OCI-LY7 (cell line): ENCODE results near the gene NOP9.

ENCODE experiments used
- EZH2phosphoT487 ChIP-seq: fragments of 200-600 bp; sonication (generic); IDR thresholded peaks from 2 replicates; pipeline ENCODE4 v1.6.1; 2018; ENCODE audit warnings: low read depth, borderline replicate concordance, mild to moderate bottlenecking, mixed run types, antibody characterized with exemption, low read length, moderate library complexity, mixed read lengths
- TF ChIP-seq, protein P1 (sequence below): fragments of 200-600 bp; sonication (generic); conservative IDR thresholded peaks from 2 replicates; pipeline ENCODE4 v1.5.1; 2014; ENCODE audit warnings: mild to moderate bottlenecking, antibody characterized with exemption, low read length, moderate library complexity, mixed read lengths

- TF ChIP-seq, protein P1, sequence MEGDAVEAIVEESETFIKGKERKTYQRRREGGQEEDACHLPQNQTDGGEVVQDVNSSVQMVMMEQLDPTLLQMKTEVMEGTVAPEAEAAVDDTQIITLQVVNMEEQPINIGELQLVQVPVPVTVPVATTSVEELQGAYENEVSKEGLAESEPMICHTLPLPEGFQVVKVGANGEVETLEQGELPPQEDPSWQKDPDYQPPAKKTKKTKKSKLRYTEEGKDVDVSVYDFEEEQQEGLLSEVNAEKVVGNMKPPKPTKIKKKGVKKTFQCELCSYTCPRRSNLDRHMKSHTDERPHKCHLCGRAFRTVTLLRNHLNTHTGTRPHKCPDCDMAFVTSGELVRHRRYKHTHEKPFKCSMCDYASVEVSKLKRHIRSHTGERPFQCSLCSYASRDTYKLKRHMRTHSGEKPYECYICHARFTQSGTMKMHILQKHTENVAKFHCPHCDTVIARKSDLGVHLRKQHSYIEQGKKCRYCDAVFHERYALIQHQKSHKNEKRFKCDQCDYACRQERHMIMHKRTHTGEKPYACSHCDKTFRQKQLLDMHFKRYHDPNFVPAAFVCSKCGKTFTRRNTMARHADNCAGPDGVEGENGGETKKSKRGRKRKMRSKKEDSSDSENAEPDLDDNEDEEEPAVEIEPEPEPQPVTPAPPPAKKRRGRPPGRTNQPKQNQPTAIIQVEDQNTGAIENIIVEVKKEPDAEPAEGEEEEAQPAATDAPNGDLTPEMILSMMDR = no peak
- TF ChIP-seq EZH2phosphoT487 = no peak
Observed at GRCh38 chr14:24293525-24293924, 6.1 kb upstream of the NOP9 start.
